HuH-7.5 (cell line): ENCODE results near the gene SLC2A5.
A peak's percentile ranks its signal among the peaks of the same experiment; 100 is the strongest.
"Not testable (repeated sequence)": the region's sequence is repeated elsewhere in the genome, so short reads cannot be mapped to it uniquely, and the experiment has no call there.

Experiments
- DNase-seq: peaks from one replicate; pipeline ENCODE4 v3.0.0; 2011; ENCODE audit warnings: low spot score

SLC2A5 gene

GRCh38 chr1:9069326-9070100 is at the start of gene SLC2A5:
Gene SLC2A5 (minus strand): TSS chr1:9069635. CDS start chr1:9069536, 99 bp downstream.
- no peak for DNase-seq

- DNase-seq: no peak
Measured at GRCh38 chr1:9118186-9118585, 48.8 kb upstream of the SLC2A5 start.

DNA sequence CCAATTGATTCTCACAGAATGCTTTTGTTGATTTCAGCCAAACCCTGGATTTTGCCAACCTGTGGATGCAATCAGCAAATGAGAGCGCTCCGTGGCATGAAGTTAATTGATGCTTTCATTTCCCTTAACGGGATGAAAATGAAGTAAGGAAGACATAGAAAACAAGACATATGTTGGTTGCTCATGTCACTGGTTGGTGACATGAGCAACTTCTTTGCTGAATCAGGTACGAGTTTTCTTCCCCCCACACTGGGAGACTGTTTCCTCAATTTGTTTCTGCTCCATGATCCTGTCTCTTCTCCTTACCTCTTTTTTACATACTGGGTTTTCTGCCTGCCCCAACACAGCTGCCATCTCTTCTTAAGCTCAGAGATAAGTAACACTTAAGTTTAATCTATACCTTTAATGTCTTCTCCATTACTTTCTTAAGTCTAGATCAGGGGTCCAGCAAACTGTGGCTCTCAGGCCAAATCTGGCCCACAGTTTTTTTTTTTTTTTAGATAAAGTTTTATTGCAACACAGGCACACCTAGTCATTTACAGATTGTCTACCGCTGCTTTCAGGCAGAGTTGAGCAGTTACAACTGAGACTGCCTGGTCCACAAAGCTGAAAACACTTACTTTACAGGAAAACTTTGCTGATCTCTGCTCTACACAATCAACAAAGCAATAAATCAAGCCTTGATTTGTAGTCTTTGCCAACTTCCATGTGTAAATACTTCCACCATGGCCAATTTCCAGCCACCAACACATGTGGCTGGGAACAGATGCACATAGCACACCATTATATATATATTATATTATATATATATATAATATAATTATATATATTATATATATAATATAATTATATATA is 46.1 kb upstream of the SLC2A5 start:
- no peak for DNase-seq

GRCh38 chr1:9112961-9113880 is 43.8 kb upstream of the SLC2A5 start:
- DNase-seq: no peak

DNA sequence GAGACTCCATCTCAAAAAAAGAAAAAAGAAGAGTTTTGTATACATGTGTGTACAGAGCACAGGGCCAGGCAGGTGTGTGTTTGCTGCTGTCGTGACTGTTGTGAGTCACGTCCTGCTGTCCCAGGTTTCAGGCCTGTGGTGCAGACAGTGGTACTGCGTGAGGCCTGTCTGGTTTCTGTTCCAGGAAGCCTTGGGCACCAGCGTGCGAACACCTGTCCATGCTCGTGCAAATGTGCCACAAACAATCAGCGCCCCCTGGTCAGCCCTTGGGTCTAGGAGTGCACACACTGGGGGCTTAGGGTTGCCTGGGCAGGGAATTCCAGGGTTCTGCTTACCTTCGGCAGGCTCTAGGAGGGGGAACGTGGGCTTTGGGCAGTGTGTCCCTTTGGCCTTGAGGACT is 42.5 kb upstream of the SLC2A5 start:
- DNase-seq: no peak

DNA sequence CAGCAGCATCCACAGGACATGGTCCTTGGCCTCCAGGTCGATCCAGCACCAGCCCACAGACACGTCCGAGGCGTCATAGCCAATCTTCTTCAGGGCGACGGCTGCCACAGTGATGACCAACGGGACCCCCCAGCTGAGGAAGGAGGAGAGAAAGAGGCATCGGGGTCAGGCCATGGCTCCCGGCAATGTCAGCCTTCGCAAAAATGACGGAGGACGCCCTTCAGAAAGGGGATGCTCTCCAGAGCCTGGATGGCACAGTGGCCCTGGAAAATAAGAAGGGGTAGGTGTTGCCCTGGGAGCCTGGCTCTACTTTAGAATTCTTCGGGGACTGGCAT is 41.9 kb upstream of the SLC2A5 start:
- DNase-seq: no peak

GRCh38 chr1:9110669-9111356 is 41.4 kb upstream of the SLC2A5 start:
- peak; percentile 79 for DNase-seq

- DNase-seq: no peak
Measured at GRCh38 chr1:9108056-9108665, 38.7 kb upstream of the SLC2A5 start.

GRCh38 chr1:9107136-9107535 is 37.7 kb upstream of the SLC2A5 start:
- DNase-seq: no peak

- no peak for DNase-seq
Measured at GRCh38 chr1:9106286-9106685, 36.9 kb upstream of the SLC2A5 start.

DNA sequence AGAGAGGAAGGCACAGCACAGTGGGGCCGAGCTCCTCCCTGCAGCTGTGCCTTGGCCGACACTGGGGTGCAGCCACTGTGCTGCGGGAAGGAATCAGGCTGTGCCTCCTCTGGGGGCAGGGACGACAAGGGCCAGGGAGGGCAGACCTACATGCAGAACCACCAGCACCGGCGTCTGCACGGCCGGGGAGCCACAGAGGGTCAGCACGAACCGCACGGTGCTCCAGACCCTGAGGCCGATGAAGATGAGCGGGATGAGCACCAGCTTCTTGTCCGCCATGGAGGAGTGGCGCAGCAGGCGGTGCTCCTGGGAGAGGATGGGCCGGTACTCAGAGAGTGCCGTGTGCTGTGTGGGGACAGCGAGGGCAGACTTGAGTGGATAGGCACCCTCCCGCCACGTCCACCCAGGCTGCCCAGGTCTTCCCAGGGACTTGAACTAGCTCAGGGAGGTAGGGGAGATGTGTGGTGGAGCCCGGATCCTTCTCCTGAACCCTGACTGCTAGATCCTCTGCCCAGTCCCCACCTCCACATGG is 36.0 kb upstream of the SLC2A5 start:
- no peak for DNase-seq

GRCh38 chr1:9101510-9102146 is 32.2 kb upstream of the SLC2A5 start:
- DNase-seq: peak; percentile 58

GRCh38 chr1:9100471-9101043 is 31.1 kb upstream of the SLC2A5 start:
- DNase-seq: peak; percentile 44

DNA sequence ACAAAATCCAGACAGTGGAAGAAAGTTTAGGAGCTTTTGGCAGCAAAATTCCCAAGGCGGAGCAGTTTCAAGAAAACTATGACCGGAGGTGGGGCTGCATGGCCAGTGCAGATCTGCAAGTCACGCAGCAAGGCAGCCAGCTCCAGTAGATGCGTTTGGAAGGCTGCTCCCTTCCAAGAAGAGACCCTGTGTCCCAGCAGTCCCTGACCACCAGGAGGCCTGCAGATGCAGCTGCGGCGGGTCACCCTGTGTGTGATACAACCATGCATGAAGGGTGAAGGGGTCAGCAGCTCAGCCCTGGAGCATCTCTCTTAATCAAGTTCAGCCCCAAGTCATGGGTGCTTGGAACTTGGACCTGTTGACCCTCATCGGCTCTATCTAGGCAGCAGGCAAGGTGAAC is 30.1 kb upstream of the SLC2A5 start:
- DNase-seq: no peak

GRCh38 chr1:9097947-9098705 is 28.7 kb upstream of the SLC2A5 start:
- DNase-seq: no peak

- DNase-seq: no peak
Measured at GRCh38 chr1:9095818-9096217, 26.4 kb upstream of the SLC2A5 start.

DNA sequence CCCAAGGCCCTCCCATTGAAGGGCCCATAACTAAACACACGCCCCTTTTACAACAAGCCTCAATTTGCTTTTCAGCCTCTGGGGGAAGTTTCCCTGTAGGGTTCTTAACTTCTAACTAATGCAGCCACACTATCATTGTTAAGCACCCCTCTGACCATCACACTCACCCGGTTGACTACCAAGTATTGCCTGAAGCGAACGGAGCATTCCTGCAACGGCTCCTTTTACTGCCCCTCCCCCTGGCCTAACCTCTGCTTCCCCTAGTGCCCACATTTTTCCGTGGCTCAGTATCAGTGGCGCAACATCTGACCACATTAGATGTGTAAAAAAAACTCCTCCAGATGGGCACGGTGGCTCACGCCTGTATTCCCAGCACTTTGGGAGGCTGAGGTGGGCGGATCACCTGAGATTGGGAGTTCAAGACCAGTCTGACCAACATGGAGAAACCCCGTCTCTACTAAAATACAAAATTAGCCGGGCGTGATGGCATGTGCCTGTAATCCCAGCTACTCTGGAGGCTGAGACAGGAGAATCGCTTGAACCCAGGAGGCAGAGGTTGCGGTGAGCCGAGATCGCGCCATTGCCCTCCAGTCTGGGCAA is 24.7 kb upstream of the SLC2A5 start:
- DNase-seq: not testable (repeated sequence)

DNA sequence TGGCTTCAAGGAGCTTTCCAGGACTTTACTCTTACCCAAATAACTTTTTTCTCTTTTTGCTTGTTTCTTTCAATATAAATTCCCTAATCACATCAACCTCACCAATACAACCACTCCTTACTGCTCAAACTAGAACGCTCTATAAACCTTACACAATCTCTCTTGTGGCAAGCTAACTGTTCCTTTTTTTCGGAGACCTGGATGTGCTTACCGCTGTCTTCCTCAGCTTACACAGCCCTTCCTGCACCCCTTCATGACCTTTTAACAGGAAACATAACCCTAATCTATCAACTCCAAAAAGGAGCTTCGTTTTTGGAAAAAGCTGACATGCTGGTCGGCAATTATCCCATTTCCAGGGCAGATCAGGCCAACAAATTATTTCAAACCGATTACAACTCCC is 24.1 kb upstream of the SLC2A5 start:
- no peak for DNase-seq

DNA sequence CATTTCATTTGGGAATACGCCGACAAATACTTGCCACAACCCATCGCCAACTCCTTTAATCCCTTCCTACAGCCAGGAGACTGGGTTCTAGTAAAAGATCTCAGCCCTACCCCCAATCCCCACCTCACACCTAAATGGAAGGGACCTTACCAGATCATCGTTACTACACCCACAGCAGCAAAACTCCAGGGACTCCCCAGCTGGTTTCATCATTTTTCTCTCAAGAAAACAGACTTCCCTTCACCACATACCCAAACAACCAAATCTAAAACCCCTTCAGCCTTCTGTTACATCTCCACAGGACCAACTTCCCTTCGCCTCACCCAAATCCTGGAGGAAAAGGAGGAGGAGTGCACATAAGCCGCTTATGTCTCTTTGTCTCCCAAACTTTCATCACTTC is 23.7 kb upstream of the SLC2A5 start:
- DNase-seq: no peak
